HG03095 (cell line): ENCODE data around the gene AKAP5.

ENCODE experiments used
- ATAC-seq: cut with Tn5 transposase; IDR thresholded peaks from one replicate; pipeline ENCODE4 v1.9.1; 2021; ENCODE audit warnings: moderate library complexity; ENCODE audit not compliant: unreplicated experiment

The AKAP5 gene

GRCh38 chr14:64459405-64460136, 5.7 kb upstream of the AKAP5 start:
- ATAC-seq: no peak

- ATAC-seq: no peak
Measured at GRCh38 chr14:64461221-64461620, 4.1 kb upstream of the AKAP5 start.

GRCh38 chr14:64463195-64463594, 2.1 kb upstream of the AKAP5 start:
- ATAC-seq: peak; percentile 39

DNA sequence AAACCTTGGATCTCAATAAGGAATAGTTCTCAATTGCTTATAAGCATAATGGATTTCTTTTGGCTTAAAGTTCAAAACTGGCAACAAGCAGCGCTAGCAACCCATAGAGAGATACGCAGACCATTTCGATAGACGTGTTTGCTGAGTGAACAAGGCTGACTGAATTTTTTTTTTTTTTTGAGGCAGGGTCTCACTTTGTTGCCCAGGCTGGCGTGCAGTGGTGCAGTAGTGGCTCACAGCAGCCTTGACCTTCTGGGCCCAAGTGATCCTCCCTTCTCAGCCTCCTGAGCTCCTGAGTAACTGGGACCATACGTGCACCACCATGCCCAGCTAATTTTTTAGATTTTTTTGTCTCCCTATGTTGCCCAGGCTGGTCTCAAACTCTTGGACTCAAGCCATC, 1.4 kb upstream of the AKAP5 start:
- no peak for ATAC-seq

DNA sequence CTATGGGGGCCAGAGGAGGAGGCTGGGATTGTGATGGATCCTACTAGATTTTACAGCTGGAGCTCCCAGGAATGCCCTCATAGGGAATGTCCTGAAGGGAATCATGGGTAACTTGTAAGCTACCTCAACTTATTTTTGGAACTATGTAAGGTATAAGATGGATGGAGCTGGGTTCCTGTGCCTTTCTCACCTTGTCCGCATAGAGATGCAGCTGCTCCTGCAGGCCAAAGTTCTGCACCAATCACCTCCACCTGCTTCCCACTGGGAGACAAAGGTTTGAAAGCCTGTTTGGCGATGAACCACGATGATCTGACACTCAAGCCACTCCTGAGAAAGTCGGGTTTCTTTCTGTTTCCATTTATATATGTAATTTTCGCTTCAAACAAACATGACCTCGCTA, 648 bp upstream of the AKAP5 start:
- ATAC-seq: no peak

- no peak for ATAC-seq
Measured at GRCh38 chr14:64465831-64466554, 694 bp downstream of the AKAP5 start.

DNA sequence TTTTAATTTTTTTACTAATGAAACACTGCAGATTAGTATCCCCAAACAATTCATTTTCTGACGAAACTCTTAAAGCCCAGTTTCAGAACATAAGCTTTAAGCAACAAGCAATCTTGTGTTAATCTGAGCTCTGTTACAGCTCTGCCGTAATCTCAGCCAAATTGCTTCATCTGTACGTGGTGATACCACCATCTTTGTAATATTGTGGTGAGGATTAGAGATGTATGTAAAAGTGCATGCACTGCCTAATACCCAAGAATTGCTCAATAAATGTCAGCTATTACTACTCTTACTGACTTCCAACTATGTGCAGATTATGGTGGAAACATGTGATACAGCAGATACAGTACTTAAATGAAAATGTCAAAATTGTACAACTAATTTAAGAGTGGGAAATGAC, 1.8 kb downstream of the AKAP5 start:
- ATAC-seq: no peak

DNA sequence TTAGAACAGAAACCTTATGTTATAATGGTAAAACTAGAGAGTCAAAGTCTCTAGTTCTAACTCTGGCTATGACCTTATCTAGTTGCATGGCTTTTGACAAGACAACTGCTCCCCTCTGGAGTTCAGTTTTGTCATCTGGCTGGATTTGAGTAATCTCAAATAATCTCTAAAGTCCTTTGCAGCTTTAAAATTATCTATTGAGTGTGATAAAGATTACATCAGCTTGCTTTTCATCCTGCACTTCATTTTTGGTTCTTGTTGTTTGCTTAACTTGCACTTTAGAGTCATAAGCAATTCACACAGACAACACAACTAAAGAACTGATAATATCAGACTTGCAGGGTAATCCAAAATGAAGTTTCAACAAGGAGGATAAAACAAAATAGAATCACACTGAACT, 2.3 kb downstream of the AKAP5 start:
- ATAC-seq: no peak

DNA sequence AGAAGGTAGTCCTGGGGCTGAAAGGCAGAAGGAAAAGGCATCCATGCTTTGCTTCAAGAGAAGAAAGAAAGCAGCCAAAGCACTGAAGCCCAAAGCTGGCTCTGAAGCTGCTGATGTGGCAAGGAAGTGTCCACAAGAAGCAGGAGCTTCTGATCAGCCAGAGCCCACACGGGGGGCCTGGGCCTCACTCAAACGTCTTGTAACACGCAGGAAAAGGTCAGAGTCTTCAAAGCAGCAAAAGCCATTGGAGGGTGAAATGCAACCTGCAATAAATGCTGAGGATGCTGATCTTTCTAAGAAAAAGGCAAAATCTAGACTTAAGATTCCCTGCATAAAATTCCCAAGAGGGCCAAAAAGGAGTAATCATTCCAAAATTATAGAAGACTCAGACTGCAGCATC, 3.2 kb downstream of the AKAP5 start:
- no peak for ATAC-seq

- no peak for ATAC-seq
Measured at GRCh38 chr14:64474041-64474440, 8.7 kb downstream of the AKAP5 start.

- ATAC-seq: no peak
Measured at GRCh38 chr14:64474698-64475097, 9.4 kb downstream of the AKAP5 start.

DNA sequence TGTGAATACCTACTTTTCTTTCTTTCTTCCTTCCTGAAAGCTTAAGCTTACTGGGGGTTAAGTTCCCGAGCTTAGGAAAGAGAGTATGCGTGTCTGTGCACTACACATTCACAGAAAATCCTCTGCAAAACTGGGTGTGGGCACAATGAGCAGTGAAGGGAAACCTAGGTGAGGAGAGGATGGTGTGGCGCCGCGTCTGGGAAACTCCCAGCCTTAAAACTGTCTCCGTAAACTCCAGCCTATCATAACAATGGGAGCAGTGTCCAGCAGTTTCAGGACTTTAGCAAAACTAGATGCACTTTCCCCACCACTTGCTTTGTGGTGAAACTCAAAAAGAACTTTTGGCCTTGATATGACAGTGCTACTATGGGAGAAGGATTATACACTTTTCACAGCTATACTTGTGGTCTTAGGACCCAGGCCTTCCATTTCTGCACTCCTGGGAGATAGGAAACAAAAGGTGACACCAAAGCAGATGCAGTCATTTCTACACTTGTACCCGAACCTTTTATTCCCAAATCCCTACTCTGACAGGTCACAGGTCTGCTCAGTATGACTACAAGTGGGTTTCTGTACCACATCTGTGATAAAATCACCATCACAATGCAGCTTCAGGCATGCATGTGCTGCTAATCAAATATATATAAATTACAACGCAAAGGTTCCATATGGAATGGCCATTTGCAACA, 10.4 kb downstream of the AKAP5 start:
- ATAC-seq: no peak

- ATAC-seq: no peak
Measured at GRCh38 chr14:64476438-64476837, 11.1 kb downstream of the AKAP5 start.

- ATAC-seq: no peak
Measured at GRCh38 chr14:64478634-64479250, 13.4 kb downstream of the AKAP5 start.

DNA sequence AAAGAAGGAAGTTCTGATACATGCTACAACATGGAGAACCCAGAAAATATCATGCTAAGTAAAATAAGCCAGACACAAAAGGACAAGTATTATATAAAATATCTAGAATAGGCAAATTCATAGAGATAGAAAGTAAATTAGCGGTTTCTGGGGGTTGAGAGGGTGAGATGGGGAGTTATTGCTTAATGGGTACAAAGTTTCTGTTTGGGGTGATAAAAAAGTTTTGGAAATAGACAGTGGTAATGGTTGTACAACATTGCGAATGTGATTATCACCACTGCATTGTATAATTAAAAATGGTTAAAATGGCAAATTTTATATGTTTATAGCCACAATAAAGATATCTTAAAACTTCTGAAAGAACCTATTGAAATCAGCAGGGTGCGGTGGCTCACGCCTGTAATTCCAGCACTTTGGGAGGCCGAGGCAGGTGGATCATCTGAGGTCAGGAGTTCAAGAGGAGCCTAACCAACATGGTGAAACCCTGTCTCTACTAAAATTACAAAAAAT, 23.3 kb downstream of the AKAP5 start:
- no peak for ATAC-seq

DNA sequence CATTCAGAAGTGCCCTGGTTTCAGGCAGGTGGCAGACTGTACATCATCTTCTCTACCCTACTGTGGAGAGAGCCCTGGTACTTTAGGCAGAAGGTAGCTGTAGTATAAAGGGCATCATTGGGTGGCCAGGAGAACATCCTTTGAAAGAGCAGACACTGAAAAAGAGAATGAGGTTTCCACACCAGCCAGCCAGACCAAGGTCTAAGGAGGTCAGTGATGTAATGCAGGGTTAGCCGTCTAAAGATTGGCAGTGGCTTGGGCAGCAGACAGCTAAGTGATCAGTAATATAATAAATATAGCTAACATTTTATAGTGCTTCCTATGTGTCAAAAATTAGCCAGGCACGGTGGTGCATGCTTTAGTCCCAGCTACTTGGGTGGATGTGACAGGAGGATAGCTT, 26.3 kb downstream of the AKAP5 start:
- no peak for ATAC-seq

DNA sequence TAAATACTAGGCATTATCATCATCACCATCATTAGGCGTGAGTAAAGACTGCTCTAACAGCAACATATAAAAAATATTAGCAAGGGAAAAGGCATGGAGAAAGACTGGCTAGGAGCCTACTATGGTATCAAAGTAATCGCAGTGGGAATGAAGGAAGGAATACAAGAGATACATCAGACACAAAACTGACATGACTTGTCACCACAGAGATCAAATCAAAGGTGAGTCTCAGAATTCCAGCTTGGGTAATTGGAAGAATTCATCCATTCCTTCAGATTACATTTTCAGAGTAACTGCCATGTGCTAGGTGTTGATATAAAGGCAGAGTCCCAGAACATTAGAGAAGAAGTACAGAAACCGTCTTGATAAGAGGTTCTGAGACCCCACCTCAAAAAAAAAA, 28.2 kb downstream of the AKAP5 start:
- ATAC-seq: no peak

GRCh38 chr14:64495252-64495651, 30.0 kb downstream of the AKAP5 start:
- ATAC-seq: no peak

DNA sequence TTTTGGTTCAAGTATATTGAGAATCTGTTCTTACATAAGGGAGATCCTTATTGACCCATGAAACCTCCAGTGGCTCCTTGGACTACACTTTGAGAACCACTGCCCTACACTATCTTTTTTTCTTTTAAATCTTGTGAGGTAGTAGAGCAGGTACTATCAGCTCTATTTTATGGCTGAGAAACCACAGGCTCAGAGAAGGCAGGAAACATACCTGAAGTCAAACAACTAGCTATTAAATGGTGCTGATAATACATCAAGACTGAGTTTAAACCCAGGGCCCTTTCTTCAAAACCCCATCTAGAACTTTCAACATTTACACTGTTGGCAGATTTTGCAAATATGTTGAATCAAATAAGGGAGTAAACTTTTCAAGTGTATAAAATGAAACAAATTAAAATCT, 31.5 kb downstream of the AKAP5 start:
- ATAC-seq: no peak

DNA sequence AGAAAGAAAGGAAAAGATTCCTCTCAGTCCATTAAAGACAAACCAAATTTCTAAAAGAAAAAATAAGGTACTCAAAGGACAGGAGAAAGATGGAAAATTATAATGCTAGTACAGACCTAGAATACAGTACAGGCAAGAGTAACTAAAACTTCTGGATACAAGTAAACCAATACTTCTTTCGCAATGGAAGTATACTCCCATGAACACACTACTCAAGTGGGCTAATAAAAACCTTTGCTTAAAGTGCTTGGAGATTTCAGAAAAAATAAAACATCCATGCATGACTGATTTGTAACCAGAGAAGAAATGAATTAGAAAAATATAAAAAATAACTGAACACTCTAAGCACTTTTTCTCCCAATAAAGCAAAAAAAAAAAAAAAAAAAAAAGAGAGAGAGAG, 34.8 kb downstream of the AKAP5 start:
- no peak for ATAC-seq

- no peak for ATAC-seq
Measured at GRCh38 chr14:64501411-64502171, 36.3 kb downstream of the AKAP5 start.
